ENCODE data around the gene LIN7B.
"Not testable (repeated sequence)": the region's sequence is repeated elsewhere in the genome, so short reads cannot be mapped to it uniquely, and the experiment has no call there.

LIN7B gene

DNA sequence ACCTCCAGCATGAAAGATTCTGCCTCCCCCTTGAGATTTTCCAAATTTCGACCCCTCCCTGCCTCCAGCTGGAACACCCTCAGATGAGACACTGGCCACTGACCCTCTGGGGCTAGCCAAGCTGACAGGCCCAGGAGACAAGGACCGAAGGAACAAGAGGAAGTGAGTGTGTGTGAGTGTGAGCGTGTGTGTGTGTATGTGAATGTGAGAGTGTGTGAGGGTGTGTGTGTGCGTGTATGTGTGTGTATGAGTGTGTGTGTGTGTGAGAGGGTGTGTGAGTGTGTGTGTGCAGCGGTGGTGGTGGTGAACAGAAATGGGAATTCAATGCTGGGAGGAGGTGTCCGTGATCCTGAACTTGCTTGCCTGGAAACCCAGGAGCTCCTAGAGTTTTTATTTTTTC, 27.2 kb downstream of the LIN7B start:
- in situ Hi-C loops (cut with MboI; ENCODE audit: low sequenced_read_pairs), result no loop called here

DNA sequence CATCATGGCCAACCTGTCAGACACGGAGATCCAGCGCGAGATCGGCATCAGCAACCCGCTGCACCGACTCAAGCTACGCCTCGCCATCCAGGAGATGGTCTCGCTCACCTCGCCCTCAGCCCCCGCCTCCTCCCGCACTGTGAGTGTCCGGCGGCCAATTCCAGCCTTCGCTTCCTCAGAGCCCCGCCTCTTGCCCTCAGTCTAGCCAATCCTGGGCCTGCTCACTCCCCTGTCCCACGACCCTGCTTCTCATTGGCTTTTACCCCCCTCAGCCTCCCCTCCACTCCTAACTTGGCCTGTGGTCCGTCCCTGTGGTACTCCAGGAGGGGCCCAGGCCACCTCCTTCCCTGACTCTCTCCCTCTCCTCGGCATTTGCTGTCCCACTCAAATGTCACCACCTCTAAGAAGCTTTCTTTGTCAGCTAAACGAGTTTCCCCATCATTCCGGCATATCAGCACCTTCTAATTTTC, 28.7 kb downstream of the LIN7B start:
- in situ Hi-C loops (cut with MboI; ENCODE audit: low sequenced_read_pairs), result no loop called here

GRCh38 chr19:49145573-49146407, 31.6 kb downstream of the LIN7B start:
- in situ Hi-C loops (cut with MboI; ENCODE audit: low sequenced_read_pairs), result no loop called here

GRCh38 chr19:49146408-49146770, 32.2 kb downstream of the LIN7B start:
- in situ Hi-C loops (cut with MboI; ENCODE audit: low sequenced_read_pairs), result not testable (repeated sequence)

GRCh38 chr19:49148044-49148682, 34.0 kb downstream of the LIN7B start:
- in situ Hi-C loops (cut with MboI; ENCODE audit: low sequenced_read_pairs), result no loop called here

DNA sequence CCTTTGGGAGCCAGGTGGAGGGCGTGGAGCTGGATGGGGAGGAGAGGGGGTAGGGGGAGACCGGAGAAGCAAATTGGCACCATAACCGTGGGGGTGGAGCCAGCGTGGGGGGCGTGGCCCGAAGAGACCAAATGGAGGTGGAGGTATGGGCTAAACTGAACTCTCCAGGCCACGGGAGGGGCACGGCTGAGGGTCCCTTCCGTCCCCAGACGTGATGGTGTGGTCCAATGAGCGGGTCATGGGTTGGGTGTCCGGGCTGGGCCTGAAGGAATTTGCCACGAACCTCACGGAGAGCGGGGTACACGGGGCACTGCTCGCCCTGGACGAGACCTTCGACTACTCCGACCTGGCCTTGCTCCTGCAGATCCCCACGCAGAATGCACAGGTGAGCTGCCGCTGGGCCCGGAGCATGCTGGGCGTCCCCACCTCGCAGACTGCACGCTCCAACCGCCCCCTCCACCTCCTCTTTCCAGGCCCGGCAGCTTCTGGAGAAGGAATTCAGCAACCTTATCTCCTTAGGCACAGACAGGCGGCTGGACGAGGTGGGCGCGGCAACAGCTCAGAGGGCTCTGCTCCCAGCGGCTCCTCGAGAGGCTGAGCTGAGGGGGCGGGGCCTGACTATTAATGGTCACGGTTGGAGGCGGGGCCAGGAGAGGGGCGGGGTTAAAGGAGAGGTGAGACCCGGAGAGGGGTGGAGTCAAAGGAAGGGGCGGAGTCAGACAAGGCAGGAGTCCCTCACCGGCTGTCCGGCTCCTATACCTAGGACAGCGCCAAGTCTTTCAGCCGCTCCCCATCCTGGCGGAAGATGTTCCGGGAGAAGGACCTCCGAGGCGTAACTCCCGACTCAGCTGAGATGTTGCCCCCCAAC, 34.8 kb downstream of the LIN7B start:
- in situ Hi-C loops (cut with MboI; ENCODE audit: low sequenced_read_pairs), result no loop called here

- in situ Hi-C loops (cut with MboI; ENCODE audit: low sequenced_read_pairs), result no loop called here
Observed at GRCh38 chr19:49149652-49150105, 35.5 kb downstream of the LIN7B start.

- in situ Hi-C loops (cut with MboI; ENCODE audit: low sequenced_read_pairs), result no loop called here
Observed at GRCh38 chr19:49150106-49150943, 36.2 kb downstream of the LIN7B start.

DNA sequence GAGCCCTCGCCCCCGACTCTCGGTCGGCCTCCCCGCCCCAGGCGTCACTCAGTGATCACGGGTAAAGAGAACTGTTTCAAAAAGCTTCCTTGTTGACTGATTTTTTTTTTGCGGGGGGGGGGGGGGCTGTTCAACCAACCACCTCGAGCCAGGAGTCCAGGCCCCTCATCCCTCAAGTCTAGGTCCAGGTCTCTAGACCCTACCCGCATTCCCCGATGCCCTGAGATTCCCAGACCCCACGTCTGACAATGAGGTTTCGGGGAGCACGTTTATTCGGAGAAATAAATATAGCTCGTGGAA, 36.7 kb downstream of the LIN7B start:
- in situ Hi-C loops (cut with MboI; ENCODE audit: low sequenced_read_pairs), result no loop called here

GRCh38 chr19:49151267-49152118, 37.3 kb downstream of the LIN7B start:
- in situ Hi-C loops (cut with MboI; ENCODE audit: low sequenced_read_pairs), result no loop called here

GRCh38 chr19:49152119-49152550, 38.0 kb downstream of the LIN7B start:
- in situ Hi-C loops (cut with MboI; ENCODE audit: low sequenced_read_pairs), result no loop called here

- in situ Hi-C loops (cut with MboI; ENCODE audit: low sequenced_read_pairs), result no loop called here
Observed at GRCh38 chr19:49153167-49153809, 39.1 kb downstream of the LIN7B start.

DNA sequence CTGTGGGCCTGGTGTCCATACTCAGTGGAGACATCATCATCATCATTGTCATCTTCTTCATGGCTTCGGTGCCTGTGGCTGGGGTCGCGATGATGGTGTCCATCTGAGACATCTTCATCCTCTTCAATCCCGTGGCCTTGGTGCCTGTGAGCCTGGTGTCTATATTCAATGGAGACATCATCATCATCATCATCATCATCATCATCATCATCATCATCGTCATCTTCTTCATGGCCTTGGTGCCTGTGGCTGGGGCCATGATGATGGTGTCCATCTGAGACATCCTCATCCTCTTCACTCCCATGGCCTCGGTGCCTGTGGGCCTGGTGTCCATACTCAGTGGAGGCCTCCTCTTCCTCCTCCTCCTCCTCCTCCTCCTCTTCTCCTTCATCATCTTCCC, 40.1 kb downstream of the LIN7B start:
- in situ Hi-C loops (cut with MboI; ENCODE audit: low sequenced_read_pairs), result no loop called here

- in situ Hi-C loops (cut with MboI; ENCODE audit: low sequenced_read_pairs), result no loop called here
Observed at GRCh38 chr19:49155005-49155819, 41.0 kb downstream of the LIN7B start, which contains the start of gene HRC. HRC (minus strand) TSS chr19:49155396; CDS start chr19:49155237, 159 bp downstream.

- in situ Hi-C loops (cut with MboI; ENCODE audit: low sequenced_read_pairs), result no loop called here
Observed at GRCh38 chr19:49155820-49156346, 41.7 kb downstream of the LIN7B start.

DNA sequence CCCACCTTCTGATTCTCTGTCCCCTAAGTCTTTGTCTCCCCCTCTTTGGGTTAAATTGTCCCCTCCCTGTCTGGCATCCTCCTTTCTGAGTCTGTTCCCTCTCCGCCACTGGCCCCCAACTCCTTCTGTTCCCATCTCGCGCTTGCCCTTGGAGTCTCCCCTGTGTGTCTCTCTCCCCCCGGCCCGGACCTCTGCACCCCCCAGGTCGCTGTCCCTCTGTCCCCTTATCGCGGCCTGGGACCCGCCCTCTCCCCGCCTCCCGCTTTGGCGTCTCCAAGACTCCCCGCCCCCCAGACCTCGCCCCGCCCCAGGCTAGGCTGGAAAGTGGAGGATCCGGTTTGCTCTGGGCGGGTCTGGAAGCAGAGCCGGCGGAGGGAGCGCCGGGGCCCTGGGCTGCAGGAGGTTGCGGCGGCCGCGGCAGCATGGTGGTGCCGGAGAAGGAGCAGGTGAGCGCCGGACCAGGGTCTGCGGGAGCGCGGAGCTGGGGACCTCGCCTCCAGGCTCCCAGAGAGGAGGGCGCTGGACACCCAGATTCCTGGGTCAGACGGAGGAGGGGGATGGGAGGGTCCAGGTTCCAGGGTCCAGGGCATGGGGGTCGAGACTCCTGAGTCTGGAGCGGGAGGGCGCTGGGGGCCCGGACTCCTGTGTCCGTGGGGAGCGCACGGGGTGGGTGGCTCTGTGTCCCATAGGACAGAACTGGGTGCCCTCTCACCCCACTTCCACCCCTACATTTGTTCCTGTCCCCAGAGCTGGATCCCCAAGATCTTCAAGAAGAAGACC, 43.5 kb downstream of the LIN7B start, which contains the start of gene TRPM4:
Gene TRPM4 (plus strand): TSS at position 348 of the 780 bp plus-strand sequence. CDS start 75 bp downstream, at position 423.
- in situ Hi-C loops (cut with MboI; ENCODE audit: low sequenced_read_pairs), result no loop called here
